Fibroblast of lung (primary cell): ENCODE results near the gene KCNK18. TPM values are rescaled to one million over a fixed set of nuclear protein-coding genes. Genes with fewer than 3 reads are reported as not detected.

Experiments
- DNase-seq, 2 donors: peaks; one replicate each; pipeline versions ENCODE4 v3.0.0 to v3.0.0-alpha.2; 2010; ENCODE audit warnings: low read depth in 2 of 2
- H2AFZ ChIP-seq: 2 replicates; pipeline ENCODE4 v1.5.1; 2012; ENCODE audit warnings: low read length, control low read depth, inconsistent platforms
- H3K27ac ChIP-seq: 2 replicates; pipeline ENCODE4 v1.5.1; 2011; ENCODE audit warnings: low read length, control low read depth; ENCODE audit not compliant: insufficient read depth
- H3K27me3 ChIP-seq: 2 replicates; pipeline ENCODE4 v1.5.1; 2011; ENCODE audit warnings: mild to moderate bottlenecking, low read length; ENCODE audit not compliant: control insufficient read depth, insufficient read depth
- H3K36me3 ChIP-seq: 2 replicates; pipeline ENCODE4 v1.5.1; 2011; ENCODE audit warnings: low read length; ENCODE audit not compliant: control insufficient read depth, insufficient read depth
- H3K4me1 ChIP-seq: 2 replicates; pipeline ENCODE4 v1.5.1; 2011; ENCODE audit warnings: low read length; ENCODE audit not compliant: control insufficient read depth, insufficient read depth; ENCODE audit errors: extremely low read depth
- H3K4me2 ChIP-seq: 2 replicates; pipeline ENCODE4 v1.5.1; 2011; ENCODE audit warnings: low read length, control low read depth; ENCODE audit not compliant: insufficient read depth; ENCODE audit errors: extremely low read depth
- H3K4me3 ChIP-seq, 4 experiments: fragments of 200-600 bp in 1 of 4; sonication (generic) in 1 of 4; replicated peaks in 1 of 4; 2 replicates each; pipeline ENCODE4 v1.5.1; 2011 to 2016; ENCODE audit warnings: low read length in 4 of 4, low read depth in 3 of 4, mild to moderate bottlenecking in 3 of 4, control low read depth in 2 of 4, inconsistent platforms in 1 of 4, mixed read lengths in 1 of 4; ENCODE audit not compliant: insufficient read depth in 1 of 4; ENCODE audit errors: control extremely low read depth in 1 of 4
- H3K79me2 ChIP-seq: 2 replicates; pipeline ENCODE4 v1.5.1; 2012; ENCODE audit warnings: mild to moderate bottlenecking, low read length, inconsistent platforms; ENCODE audit not compliant: control insufficient read depth, insufficient read depth
- H3K9ac ChIP-seq: 2 replicates; pipeline ENCODE4 v1.5.1; 2011; ENCODE audit warnings: mild to moderate bottlenecking, low read length, control low read depth; ENCODE audit not compliant: insufficient read depth
- H3K9me3 ChIP-seq: 2 replicates; pipeline ENCODE4 v1.5.1; 2012; ENCODE audit warnings: low read depth, low read length; ENCODE audit not compliant: control insufficient read depth, insufficient read depth
- H4K20me1 ChIP-seq: 2 replicates; pipeline ENCODE4 v1.5.1; 2011; ENCODE audit warnings: low read length; ENCODE audit not compliant: control insufficient read depth, insufficient read depth; ENCODE audit errors: extremely low read depth
- CTCF ChIP-seq, 2 donors: IDR thresholded peaks in 1 of 2; conservative IDR thresholded peaks in 1 of 2; 1 replicate in 1 of 2; 2 replicates in 1 of 2; pipeline ENCODE4 v1.5.1; 2011 to 2012; ENCODE audit warnings: low read length in 2 of 2, control low read depth in 1 of 2, inconsistent platforms in 1 of 2, low read depth in 1 of 2, mild to moderate bottlenecking in 1 of 2
- EZH2 ChIP-seq: IDR thresholded peaks from 2 replicates; pipeline ENCODE4 v1.5.1; 2012; ENCODE audit warnings: low read length, control low read depth, mild to moderate bottlenecking; ENCODE audit errors: missing control alignments
- polyA plus RNA-seq, 2 donors: library from polyadenylated mRNA; depleted of rRNA in 1 of 2; stranded (reverse) in 1 of 2; unstranded in 1 of 2; fragments of >200 nt; gene quantifications; 2 replicates each; pipeline ENCODE4 v1.2.1, GENCODE V29; 2011 to 2012; ENCODE audit warnings: missing spikeins in 1 of 2
- total RNA-seq: library from RNA; depleted of rRNA; stranded (reverse); fragments of >200 nt; gene quantifications from 2 replicates; pipeline ENCODE4 v1.2.1, GENCODE V29; 2014

Gene KCNK18
- total and polyA plus RNA-seq, 2 donors (not counting 1 experiment from before 2014, with no cell fraction given), result not detected

- H3K4me2 ChIP-seq, result no peak overlapping the region
- no peaks in the 10 kb centered on the region for H4K20me1 ChIP-seq
- H3K9me3 ChIP-seq, result no peaks in the 10 kb centered on the region
- H3K27ac ChIP-seq, result no peak overlapping the region
- no peaks in the 10 kb centered on the region for H3K4me1 ChIP-seq
- H3K36me3 ChIP-seq, result no peaks in the 10 kb centered on the region
- TF ChIP-seq CTCF (conservative IDR thresholded peaks at IDR 0.05 in 1 of 2, IDR thresholded peaks at IDR 0.05 in 1 of 2; ENCODE audit: low read depth in 1 of 2, low read length in 2 of 2) (no peak), EZH2 (peak; percentile 64)
- no peak overlapping the region for H3K9ac ChIP-seq
- H3K4me3 ChIP-seq, result no peak overlapping the region
- no peak for DNase-seq
- peaks cover 56% of the 10 kb centered on the region for H3K27me3 ChIP-seq
- no peak overlapping the region for H2AFZ ChIP-seq
- H3K79me2 ChIP-seq, result no peaks in the 10 kb centered on the region
Measured at GRCh38 chr10:117163061-117163953, 34.0 kb upstream of the KCNK18 start.

- no peaks in the 10 kb centered on the region for H3K4me1 ChIP-seq
- no peak overlapping the region for H3K27ac ChIP-seq
- H2AFZ ChIP-seq, result no peak overlapping the region
- H3K27me3 ChIP-seq, result peaks cover 56% of the 10 kb centered on the region
- no peak overlapping the region for H3K9ac ChIP-seq
- no peaks in the 10 kb centered on the region for H4K20me1 ChIP-seq
- TF ChIP-seq EZH2 (no peak), CTCF (conservative IDR thresholded peaks at IDR 0.05 in 1 of 2, IDR thresholded peaks at IDR 0.05 in 1 of 2; ENCODE audit: low read depth in 1 of 2, low read length in 2 of 2) (no peak)
- no peak overlapping the region for H3K4me3 ChIP-seq
- no peak overlapping the region for H3K4me2 ChIP-seq
- no peak for DNase-seq
- H3K36me3 ChIP-seq, result no peaks in the 10 kb centered on the region
- no peaks in the 10 kb centered on the region for H3K79me2 ChIP-seq
- H3K9me3 ChIP-seq, result no peaks in the 10 kb centered on the region
Measured at GRCh38 chr10:117163954-117164548, 33.2 kb upstream of the KCNK18 start.
